ENCODE measurements around the gene HOXB2.

HOXB2 gene

DNA sequence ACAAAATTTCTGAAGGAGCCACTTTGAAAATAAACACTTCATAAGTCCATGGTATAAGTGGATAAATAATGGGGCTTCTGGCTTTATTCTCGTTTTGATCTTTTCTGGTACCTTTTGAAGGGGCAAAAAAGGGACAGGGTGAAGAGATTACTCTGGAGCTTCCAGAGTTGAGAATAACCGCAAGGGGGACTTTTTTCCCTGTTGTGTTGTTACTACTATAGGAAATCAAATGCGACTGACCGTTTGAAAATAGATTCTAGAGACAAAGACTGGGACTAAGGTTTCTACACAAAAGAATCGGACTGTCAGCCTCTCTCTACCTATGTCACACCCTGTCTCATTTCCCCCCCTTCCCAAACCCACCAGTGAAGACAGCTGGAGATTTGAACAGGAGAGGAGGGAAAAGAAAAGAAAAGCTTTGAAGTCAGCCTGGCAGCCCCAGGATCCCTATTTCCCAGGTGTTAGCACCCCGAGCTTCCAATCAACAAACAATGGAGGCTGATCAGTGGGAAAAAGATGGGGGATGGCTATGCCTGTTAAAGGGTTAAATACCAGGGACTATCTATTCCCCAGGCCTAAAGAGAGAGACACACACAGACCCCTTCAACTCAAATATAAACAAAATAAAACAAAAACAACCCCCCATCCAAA is 24.9 kb upstream of the HOXB2 start:
- Histone ChIP-seq H3K9ac (ENCODE audit: low read length) (no peak overlapping the region), H3K9me3 (ENCODE audit: insufficient read depth, low read depth, low read length) (no peaks in the 10 kb centered on the region), H3K4me2 (ENCODE audit: low read length) (peak overlapping the region; percentile 54), H2BK12ac (ENCODE audit: low read length) (peak overlapping the region; percentile 41), H3K18ac (ENCODE audit: low read length) (peak overlapping the region; percentile 26), H4K8ac (ENCODE audit: low read depth, low read length) (no peak overlapping the region), H3K36me3 (ENCODE audit: control insufficient read depth in 1 of 2, insufficient read depth in 2 of 2, low read length in 2 of 2) (no peaks in the 10 kb centered on the region), H2AFZ (ENCODE audit: insufficient read depth, low read length, poor library complexity) (no peak overlapping the region), H2BK5ac (ENCODE audit: low read depth, low read length, poor library complexity) (peak overlapping the region; percentile 71), H3K23ac (ENCODE audit: low read length) (no peak overlapping the region), H3K4me3 (ENCODE audit: low read depth, low read length) (no peak overlapping the region), H3K79me2 (ENCODE audit: control insufficient read depth, insufficient read depth, low read length, poor library complexity) (no peaks in the 10 kb centered on the region), H3K27me3 (ENCODE audit: insufficient read depth, low read length) (peaks cover 7% of the 10 kb centered on the region), H3K4me1 (ENCODE audit: control insufficient read depth in 1 of 2, insufficient read depth in 2 of 2, low read length in 2 of 2) (peaks cover 23 to 42% of the 10 kb centered on the region in 2 experiments), H4K91ac (ENCODE audit: low read depth, low read length) (peak overlapping the region; percentile 76), H2BK120ac (ENCODE audit: insufficient read depth, low read length, poor library complexity) (peak overlapping the region; percentile 86), H4K12ac (ENCODE audit: low read depth, low read length) (no peak overlapping the region), H2AK5ac (ENCODE audit: low read length) (no peak overlapping the region), H3K27ac (ENCODE audit: low read depth, low read length) (peak overlapping the region; percentile 76), H3K14ac (ENCODE audit: low read length) (peak overlapping the region; percentile 17), H3K4ac (ENCODE audit: low read depth, low read length) (peak overlapping the region; percentile 24), H3K79me1 (ENCODE audit: low read length) (peaks cover 13% of the 10 kb centered on the region)
- no CpG with 5 or more reads among the region's 6 CpGs for WGBS (ENCODE audit: extremely low coverage, insufficient coverage, insufficient read length)
- no peak for DNase-seq

DNA sequence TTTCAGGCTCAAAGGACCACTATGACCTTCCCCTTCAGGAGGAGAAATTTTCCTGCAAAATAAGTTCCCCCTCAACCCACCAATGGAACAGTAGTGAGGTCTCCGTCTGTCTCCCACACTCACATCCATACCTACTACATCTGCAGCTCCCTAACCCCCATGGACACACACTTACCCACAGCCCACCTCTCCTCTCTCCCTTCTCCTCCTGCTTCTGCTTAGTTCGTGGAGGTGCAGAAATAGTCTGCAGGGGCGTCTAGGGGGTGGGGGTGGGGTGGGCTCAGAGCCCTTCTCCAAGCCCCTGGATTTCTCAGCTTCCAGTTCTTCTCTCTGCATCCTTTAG is 24.3 kb upstream of the HOXB2 start:
- Histone ChIP-seq H3K27ac (ENCODE audit: low read depth, low read length) (no peak overlapping the region), H3K79me2 (ENCODE audit: control insufficient read depth, insufficient read depth, low read length, poor library complexity) (no peaks in the 10 kb centered on the region), H3K4ac (ENCODE audit: low read depth, low read length) (no peak overlapping the region), H2BK120ac (ENCODE audit: insufficient read depth, low read length, poor library complexity) (no peak overlapping the region), H3K4me2 (ENCODE audit: low read length) (no peak overlapping the region), H3K18ac (ENCODE audit: low read length) (no peak overlapping the region), H4K91ac (ENCODE audit: low read depth, low read length) (no peak overlapping the region), H3K23ac (ENCODE audit: low read length) (no peak overlapping the region), H4K12ac (ENCODE audit: low read depth, low read length) (no peak overlapping the region), H3K36me3 (ENCODE audit: control insufficient read depth in 1 of 2, insufficient read depth in 2 of 2, low read length in 2 of 2) (no peaks in the 10 kb centered on the region), H3K4me3 (ENCODE audit: low read depth, low read length) (no peak overlapping the region), H2BK12ac (ENCODE audit: low read length) (no peak overlapping the region), H3K4me1 (ENCODE audit: control insufficient read depth in 1 of 2, insufficient read depth in 2 of 2, low read length in 2 of 2) (peaks cover 27 to 46% of the 10 kb centered on the region in 2 experiments), H2AFZ (ENCODE audit: insufficient read depth, low read length, poor library complexity) (no peak overlapping the region), H2AK5ac (ENCODE audit: low read length) (no peak overlapping the region), H3K14ac (ENCODE audit: low read length) (no peak overlapping the region), H3K27me3 (ENCODE audit: insufficient read depth, low read length) (peaks cover 11% of the 10 kb centered on the region), H4K8ac (ENCODE audit: low read depth, low read length) (no peak overlapping the region), H3K79me1 (ENCODE audit: low read length) (peaks cover 17% of the 10 kb centered on the region), H3K9ac (ENCODE audit: low read length) (no peak overlapping the region), H2BK5ac (ENCODE audit: low read depth, low read length, poor library complexity) (no peak overlapping the region), H3K9me3 (ENCODE audit: insufficient read depth, low read depth, low read length) (peaks cover 4% of the 10 kb centered on the region)
- no CpG with 5 or more reads among the region's 3 CpGs for WGBS (ENCODE audit: extremely low coverage, insufficient coverage, insufficient read length)
- no peak for DNase-seq

DNA sequence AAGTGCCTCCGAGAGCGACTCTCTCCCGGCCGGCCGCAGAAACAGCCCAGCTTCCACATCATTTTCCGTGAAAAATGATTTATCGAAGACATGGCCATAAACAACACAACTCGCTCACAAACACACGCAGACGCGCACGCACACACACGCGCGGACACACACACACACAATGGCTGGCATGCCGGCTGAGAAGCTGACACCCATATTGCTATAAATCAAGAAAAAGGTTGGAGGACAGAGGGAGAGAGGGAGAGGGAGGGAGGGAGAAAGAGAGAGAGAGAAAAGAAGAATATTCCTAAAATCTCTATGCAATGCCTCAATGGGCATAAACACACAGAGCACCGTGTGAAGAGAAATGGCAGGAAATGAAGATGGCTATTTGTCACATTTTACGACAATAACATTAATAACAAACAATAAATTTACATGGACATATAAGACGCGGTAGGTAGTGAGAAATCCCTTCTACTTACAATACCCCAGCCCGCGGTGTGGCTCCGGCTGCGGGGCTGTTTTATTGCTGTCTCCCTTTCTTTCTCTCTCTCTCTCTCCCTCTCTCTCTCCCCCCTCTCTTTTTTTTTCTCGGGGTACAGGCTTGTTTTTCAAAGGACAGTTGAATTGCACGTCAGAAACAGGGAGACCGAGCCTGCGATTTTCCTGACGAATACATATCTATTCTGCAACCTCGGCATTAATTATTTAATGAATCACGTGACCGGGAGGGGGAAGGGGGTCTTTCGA is 23.8 kb upstream of the HOXB2 start:
- H2BK5ac ChIP-seq (ENCODE audit: low read depth, low read length, poor library complexity) = no peak overlapping the region
- no peak overlapping the region for H3K27ac ChIP-seq (ENCODE audit: low read depth, low read length)
- no peaks in the 10 kb centered on the region for H3K36me3 ChIP-seq (ENCODE audit: control insufficient read depth in 1 of 2, insufficient read depth in 2 of 2, low read length in 2 of 2)
- no peak overlapping the region for H3K4me2 ChIP-seq (ENCODE audit: low read length)
- peak overlapping the region; percentile 7 for H3K4ac ChIP-seq (ENCODE audit: low read depth, low read length)
- no peak overlapping the region for H3K4me3 ChIP-seq (ENCODE audit: low read depth, low read length)
- no peak overlapping the region for H3K23ac ChIP-seq (ENCODE audit: low read length)
- H3K18ac ChIP-seq (ENCODE audit: low read length) = peak overlapping the region; percentile 68
- H2AK5ac ChIP-seq (ENCODE audit: low read length) = no peak overlapping the region
- H2BK120ac ChIP-seq (ENCODE audit: insufficient read depth, low read length, poor library complexity) = peak overlapping the region; percentile 23
- H2BK12ac ChIP-seq (ENCODE audit: low read length) = peak overlapping the region; percentile 48
- no peak for DNase-seq
- no peak overlapping the region for H2AFZ ChIP-seq (ENCODE audit: insufficient read depth, low read length, poor library complexity)
- H4K91ac ChIP-seq (ENCODE audit: low read depth, low read length) = peak overlapping the region; percentile 21
- H4K12ac ChIP-seq (ENCODE audit: low read depth, low read length) = no peak overlapping the region
- no peaks in the 10 kb centered on the region for H3K79me2 ChIP-seq (ENCODE audit: control insufficient read depth, insufficient read depth, low read length, poor library complexity)
- H3K9me3 ChIP-seq (ENCODE audit: insufficient read depth, low read depth, low read length) = peaks cover 4% of the 10 kb centered on the region
- H3K27me3 ChIP-seq (ENCODE audit: insufficient read depth, low read length) = peaks cover 11% of the 10 kb centered on the region
- H3K9ac ChIP-seq (ENCODE audit: low read length) = no peak overlapping the region
- H4K8ac ChIP-seq (ENCODE audit: low read depth, low read length) = no peak overlapping the region
- H3K79me1 ChIP-seq (ENCODE audit: low read length) = peaks cover 17% of the 10 kb centered on the region
- peak overlapping the region; percentile 44 for H3K14ac ChIP-seq (ENCODE audit: low read length)
- WGBS (ENCODE audit: extremely low coverage, insufficient coverage, insufficient read length) = no CpG with 5 or more reads among the region's 33 CpGs
- peaks cover 27 to 44% of the 10 kb centered on the region in 2 experiments for H3K4me1 ChIP-seq (ENCODE audit: control insufficient read depth in 1 of 2, insufficient read depth in 2 of 2, low read length in 2 of 2)

DNA sequence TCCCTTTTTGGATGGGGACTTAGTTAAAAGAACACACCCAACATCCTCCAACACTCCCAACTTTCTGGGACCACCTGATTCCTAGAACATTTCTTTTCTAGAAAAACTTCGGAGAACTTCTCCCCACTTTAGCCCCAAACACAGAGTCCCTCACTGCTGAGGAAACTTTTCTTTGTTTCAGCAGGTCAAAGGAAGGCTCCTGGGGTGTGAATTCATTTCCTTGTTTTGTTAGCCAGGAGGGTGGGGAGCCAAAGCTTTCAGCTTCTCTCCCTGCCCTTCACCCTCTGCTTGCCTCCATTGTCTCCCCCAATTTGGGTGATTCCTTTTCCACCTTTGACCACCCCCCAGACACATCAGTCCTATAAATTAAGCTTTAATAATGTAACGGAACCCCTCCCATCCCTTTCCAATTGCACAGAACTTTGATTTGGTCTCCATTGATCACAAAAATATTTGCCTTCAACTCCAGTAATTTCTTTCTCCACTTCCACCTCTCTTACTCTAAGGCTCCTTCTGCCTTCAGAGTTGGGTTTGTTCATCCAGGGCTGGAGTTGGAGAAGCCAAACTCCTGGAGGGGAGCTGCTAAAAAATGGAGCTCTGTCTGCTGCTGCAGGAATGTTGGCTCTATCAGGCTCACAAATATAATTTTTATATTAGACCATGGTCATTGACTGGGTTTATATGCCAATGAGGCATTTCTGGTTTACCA is 22.9 kb upstream of the HOXB2 start:
- Histone ChIP-seq H3K9ac (ENCODE audit: low read length) (no peak overlapping the region), H4K91ac (ENCODE audit: low read depth, low read length) (no peak overlapping the region), H3K4ac (ENCODE audit: low read depth, low read length) (no peak overlapping the region), H4K8ac (ENCODE audit: low read depth, low read length) (no peak overlapping the region), H3K79me1 (ENCODE audit: low read length) (peaks cover 17% of the 10 kb centered on the region), H3K23ac (ENCODE audit: low read length) (no peak overlapping the region), H3K9me3 (ENCODE audit: insufficient read depth, low read depth, low read length) (peaks cover 4% of the 10 kb centered on the region), H2BK12ac (ENCODE audit: low read length) (no peak overlapping the region), H3K36me3 (ENCODE audit: control insufficient read depth in 1 of 2, insufficient read depth in 2 of 2, low read length in 2 of 2) (no peaks in the 10 kb centered on the region), H2AK5ac (ENCODE audit: low read length) (no peak overlapping the region), H2AFZ (ENCODE audit: insufficient read depth, low read length, poor library complexity) (no peak overlapping the region), H3K4me1 (ENCODE audit: control insufficient read depth in 1 of 2, insufficient read depth in 2 of 2, low read length in 2 of 2) (peaks cover 26 to 38% of the 10 kb centered on the region in 2 experiments), H2BK5ac (ENCODE audit: low read depth, low read length, poor library complexity) (no peak overlapping the region), H3K27me3 (ENCODE audit: insufficient read depth, low read length) (peaks cover 11% of the 10 kb centered on the region), H3K4me2 (ENCODE audit: low read length) (no peak overlapping the region), H3K18ac (ENCODE audit: low read length) (no peak overlapping the region), H3K27ac (ENCODE audit: low read depth, low read length) (no peak overlapping the region), H3K14ac (ENCODE audit: low read length) (no peak overlapping the region), H4K12ac (ENCODE audit: low read depth, low read length) (no peak overlapping the region), H2BK120ac (ENCODE audit: insufficient read depth, low read length, poor library complexity) (no peak overlapping the region), H3K79me2 (ENCODE audit: control insufficient read depth, insufficient read depth, low read length, poor library complexity) (no peaks in the 10 kb centered on the region), H3K4me3 (ENCODE audit: low read depth, low read length) (no peak overlapping the region)
- DNase-seq = no peak
- WGBS (ENCODE audit: extremely low coverage, insufficient coverage, insufficient read length) = no CpG with 5 or more reads among the region's 2 CpGs

Measured in trophoblast cell (in vitro differentiated cells and primary cell).